Thoracic aorta endothelial cell (primary cell): ENCODE results near the gene RNU4-1. TPM values are rescaled to one million over a fixed set of nuclear protein-coding genes. Genes with fewer than 3 reads are reported as not detected.

ENCODE experiments used
- small RNA-seq: library from RNA; depleted of rRNA; stranded (forward); fragments of <200 nt; gene quantifications from one replicate; pipeline ENCODE3, GENCODE V24; 2012
- total RNA-seq: library from RNA; depleted of rRNA; stranded (reverse); fragments of >200 nt; gene quantifications from 2 replicates; pipeline ENCODE4 v1.2.3, GENCODE V29; 2012

The RNU4-1 gene
- total RNA-seq = under 0.01 TPM in 2 replicates

DNA sequence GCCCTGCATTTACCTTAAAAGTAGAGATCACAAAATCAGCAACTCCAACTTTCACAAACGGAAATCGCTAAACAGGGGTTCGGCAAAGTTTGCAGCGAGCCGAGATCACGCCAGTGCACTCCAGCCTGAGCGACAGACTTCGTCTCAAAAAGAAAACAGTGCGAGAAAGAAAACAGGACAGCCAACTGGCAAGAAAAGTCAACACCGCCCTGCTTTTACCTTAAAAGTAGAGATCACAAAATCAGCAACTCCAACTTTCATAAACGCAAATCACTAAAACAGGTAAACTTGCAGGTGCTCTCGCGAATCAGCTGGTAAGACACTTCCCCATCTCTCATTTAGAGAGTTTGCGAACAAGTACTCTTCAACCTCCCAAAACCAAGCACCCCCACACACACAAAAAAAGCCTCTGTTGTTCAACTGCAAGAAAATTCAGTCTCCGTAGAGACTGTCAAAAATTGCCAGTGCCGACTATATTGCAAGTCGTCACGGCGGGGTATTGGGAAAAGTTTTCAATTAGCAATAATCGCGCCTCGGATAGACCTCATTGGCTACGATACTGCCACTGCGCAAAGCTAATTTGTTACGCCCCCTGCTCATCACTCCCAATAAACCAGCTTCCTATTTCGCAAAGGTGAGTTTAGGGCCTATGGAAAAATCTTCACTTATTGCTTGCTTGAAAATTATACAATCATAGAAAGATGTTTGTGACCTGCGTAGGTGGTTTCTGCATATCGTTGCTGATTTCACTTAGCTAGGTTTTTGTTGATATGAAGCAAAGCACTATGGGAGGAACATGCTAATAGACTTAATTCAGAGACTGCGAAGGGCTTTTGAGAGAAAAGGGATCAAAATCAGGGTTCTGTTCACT lies at the start of gene RNU4-1:
Gene RNU4-1 (minus strand): TSS at position 577 of the 871 bp plus-strand sequence.

DNA sequence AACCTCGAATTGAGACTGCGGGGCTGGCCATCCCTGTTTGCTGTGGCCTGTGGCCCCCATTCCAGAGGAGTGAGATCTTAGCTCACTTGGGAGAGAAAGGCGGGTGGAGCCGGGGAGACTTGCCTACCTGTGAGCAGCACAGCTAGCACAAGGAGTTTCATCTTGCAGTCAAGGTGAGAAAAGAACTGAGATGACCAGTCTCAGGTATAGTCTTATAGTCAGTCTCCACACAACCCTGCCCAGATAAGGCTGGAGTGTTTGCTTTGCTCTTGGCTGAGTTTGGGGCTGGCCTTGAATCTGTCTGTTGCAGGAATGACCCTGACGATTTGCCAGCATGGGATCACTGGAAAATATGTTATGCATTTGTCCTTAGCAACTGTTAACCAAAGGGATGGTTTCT lies 34.6 kb upstream of the RNU4-1 start, which contains the start of gene PLA2G1B:
Gene PLA2G1B (minus strand): TSS at position 187 of the 400 bp plus-strand sequence. CDS start 26 bp downstream, at position 161.

DNA sequence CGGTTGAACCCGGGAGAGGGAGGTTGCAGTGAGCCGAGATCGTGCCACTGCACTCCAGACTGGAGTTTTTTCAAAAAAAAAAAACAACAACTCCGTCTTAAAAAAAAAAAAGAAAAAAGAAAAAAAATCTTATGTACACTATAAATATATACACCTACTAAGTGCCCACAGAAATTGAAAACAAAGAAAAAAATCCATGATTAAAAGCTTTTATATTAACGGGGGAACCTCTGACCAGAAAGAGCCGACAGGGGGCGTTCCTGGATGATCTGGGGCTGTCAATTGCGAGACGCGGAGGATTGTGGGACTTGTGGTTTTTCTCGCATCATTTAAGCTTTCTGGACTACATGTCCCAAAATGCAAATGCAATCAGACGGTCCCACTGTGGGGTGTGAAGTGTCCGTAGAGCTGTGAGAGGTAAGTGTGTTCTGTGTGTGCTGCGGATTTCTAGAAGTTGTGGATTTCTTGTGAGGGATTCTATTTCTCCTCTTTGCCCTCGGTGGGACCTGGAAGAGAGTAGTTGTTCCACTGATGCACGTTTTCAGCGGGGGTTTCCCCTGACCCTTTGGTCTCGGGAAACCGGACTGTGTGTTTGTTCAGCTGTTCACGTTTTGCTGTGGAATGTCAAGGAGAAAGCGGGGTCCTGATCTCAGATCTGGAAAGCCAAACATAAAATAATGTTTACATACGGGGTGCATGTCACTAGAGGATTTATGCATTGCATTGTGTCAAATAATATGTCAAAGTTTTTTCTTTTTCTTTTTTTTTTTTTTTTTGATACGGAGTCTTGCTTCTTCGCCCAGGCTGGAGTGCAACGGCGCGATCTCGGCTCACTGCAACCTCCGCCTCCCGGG lies 9.2 kb upstream of the RNU4-1 start, which contains the start of gene SIRT4:
Gene SIRT4 (plus strand): TSS at position 360 of the 854 bp plus-strand sequence. CDS start 1,241 bp downstream, outside the sequence.

DNA sequence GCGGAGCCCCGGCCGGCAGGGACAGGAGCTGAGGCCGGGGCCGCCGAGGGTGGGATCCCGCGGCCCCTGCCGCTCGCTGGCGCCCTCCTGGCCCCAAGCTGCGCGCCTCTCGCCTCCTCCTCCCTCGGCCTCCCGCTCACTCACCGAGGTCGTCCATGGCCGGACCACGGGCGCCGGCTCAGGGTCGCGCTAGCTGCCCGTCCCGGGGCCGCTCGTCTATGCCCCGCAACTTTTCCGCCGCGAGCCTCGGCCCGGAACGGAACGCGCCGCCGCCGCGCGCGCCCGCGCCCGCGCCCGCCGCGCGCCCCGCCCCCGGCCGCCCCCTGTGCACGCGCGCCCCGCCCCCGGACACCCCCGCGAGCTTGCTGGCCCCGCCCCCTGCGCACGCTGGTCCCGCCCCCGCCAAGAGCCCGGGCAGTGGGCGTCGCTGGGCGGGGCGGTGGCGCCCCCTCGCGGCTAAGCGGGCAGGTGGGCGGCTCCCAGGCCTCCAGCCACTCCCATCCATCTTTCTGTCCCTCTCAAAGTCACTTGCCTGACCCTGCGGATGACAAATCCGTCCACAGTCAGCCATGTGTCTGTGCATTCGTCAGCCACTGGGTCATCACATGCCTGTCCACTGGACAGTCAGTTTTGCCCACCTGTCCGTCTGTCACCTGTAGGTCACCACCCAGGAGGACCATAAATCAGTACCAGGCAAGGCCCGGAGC lies 27.4 kb downstream of the RNU4-1 start, which contains the start of gene PXN:
Gene PXN (minus strand): TSS at position 258 of the 707 bp plus-strand sequence. CDS start 101 bp downstream, at position 157.

Small RNAs within 50 kb of the gene (small RNA-seq; reads per million reads assigned to genes)
- gene RNU4-1 = 501 reads per million, percentile 99 among the genes with 10 or more reads in this experiment
- 952 reads per million, percentile 99 among the genes with 10 or more reads in this experiment for gene RNU4-2
- not detected for gene RNU6-1088P

Other genes starting within 250 kb of the RNU4-1 start
- 32.6 and 40.3 TPM in 2 replicates for gene RAB35, start 176.5 kb downstream of the RNU4-1 start, total RNA-seq
- 151 and 159 TPM in 2 replicates for gene GCN1, start 98.5 kb downstream of the RNU4-1 start, total RNA-seq
- gene RPLP0, start 92.1 kb downstream of the RNU4-1 start, total RNA-seq = 2,828 and 2,944 TPM in 2 replicates
- 161 and 205 TPM in 2 replicates for gene PXN, start 27.5 kb downstream of the RNU4-1 start, total RNA-seq
- under 0.01 TPM in 2 replicates for gene RNU4-2, start 1.3 kb downstream of the RNU4-1 start, total RNA-seq
- gene SIRT4, start 9.1 kb upstream of the RNU4-1 start, total RNA-seq = 0.27 and 0.50 TPM in 2 replicates
- not detected in 2 replicates for gene PLA2G1B, start 34.5 kb upstream of the RNU4-1 start, total RNA-seq
- not detected in 2 replicates for gene MSI1, start 75.9 kb upstream of the RNU4-1 start, total RNA-seq
- 248 and 252 TPM in 2 replicates for gene COX6A1, start 144.9 kb upstream of the RNU4-1 start, total RNA-seq
- gene TRIAP1, start 153.1 kb upstream of the RNU4-1 start, total RNA-seq = 71.7 and 72.6 TPM in 2 replicates
- gene GATC, start 153.2 kb upstream of the RNU4-1 start, total RNA-seq = 30.3 and 36.2 TPM in 2 replicates
- gene SRSF9, start 176.5 kb upstream of the RNU4-1 start, total RNA-seq = 179 and 196 TPM in 2 replicates
- gene DYNLL1, start 202.9 kb upstream of the RNU4-1 start, total RNA-seq = 320 TPM in 2 replicates
- 20.8 and 22.3 TPM in 2 replicates for gene COQ5, start 235.9 kb upstream of the RNU4-1 start, total RNA-seq
- 165 and 196 TPM in 2 replicates for gene RNF10, start 241.1 kb upstream of the RNU4-1 start, total RNA-seq